ENCODE data around the gene PRRT2. TPM values are rescaled to one million over a fixed set of nuclear protein-coding genes. Genes with fewer than 3 reads are reported as not detected.
A peak's percentile ranks its signal among the peaks of the same experiment; 100 is the strongest.

PRRT2 gene
- total RNA-seq, 2 experiments from 2014 or later: 0.09 to 3.4 TPM

GRCh38 chr16:29804455-29805231 lies 7.3 kb upstream of the PRRT2 start:
- peak; percentile 53 for DNase-seq (ENCODE audit: low spot score)
- no peaks in the 10 kb centered on the region for H3K9me2 ChIP-seq (ENCODE audit: insufficient read depth, low read length)
- H3K27ac ChIP-seq (ENCODE audit: low read depth, low read length, poor library complexity, severe bottlenecking): peak overlapping the region; percentile 88
- H4K20me1 ChIP-seq (ENCODE audit: insufficient read depth, low read length): peaks cover 10% of the 10 kb centered on the region
- H3K4me1 ChIP-seq (ENCODE audit: insufficient read depth, low read length, poor library complexity, severe bottlenecking): peaks cover 46% of the 10 kb centered on the region
- no peak overlapping the region for H2AFZ ChIP-seq (ENCODE audit: low read length)
- H3K79me2 ChIP-seq (ENCODE audit: insufficient read depth, low read depth, low read length): peaks cover 15% of the 10 kb centered on the region; the same call in 1 of the 2 replicates
- no peak for TF ChIP-seq CTCF (conservative IDR thresholded peaks at IDR 0.05; ENCODE audit: low read length)
- TF ChIP-seq EZH2phosphoT487 (IDR thresholded peaks at IDR 0.05; ENCODE audit: borderline replicate concordance, low read depth, low read length): no peak
- TSS peak; percentile 82 for BruUV-seq (replicated peaks)
- H3K36me3 ChIP-seq (ENCODE audit: insufficient read depth, low read length): peaks cover 78% of the 10 kb centered on the region
- H3K4me3 ChIP-seq (ENCODE audit: low read depth, low read length, poor library complexity, severe bottlenecking): peak overlapping the region; percentile 71
- intact Hi-C loops (cut with micrococcal nuclease; ENCODE audit: unreplicated experiment): loop anchor here (1.0 to 5.0 kb wide), 3 partner anchors 14 to 193 kb away; partner anchors contain the start of genes CDIPT, HIRIP3, INO80E and KIF22
- CTCF ChIA-PET (ENCODE audit: unreplicated experiment): interaction anchor here (0.8 to 1.1 kb wide), 2 partner anchors 11 kb away, joined by 3 read pairs; partner anchors contain the start of gene PAGR1
- no peaks in the 10 kb centered on the region for H3K9me3 ChIP-seq (ENCODE audit: low read length)
- peak overlapping the region; percentile 91 for H3K4me2 ChIP-seq (ENCODE audit: low read length)
- POLR2A ChIA-PET: interaction anchor here (0.7 to 2.5 kb wide), 8 partner anchors 11 to 104 kb away, joined by 3 to 19 read pairs (median 4); partner anchors contain the start of genes KIF22 and PAGR1

GRCh38 chr16:29805232-29806098 lies 6.5 kb upstream of the PRRT2 start:
- no TSS peak for BruUV-seq (replicated peaks)
- peak overlapping the region; percentile 88 for H3K27ac ChIP-seq (ENCODE audit: low read depth, low read length, poor library complexity, severe bottlenecking)
- peaks cover 80% of the 10 kb centered on the region for H3K36me3 ChIP-seq (ENCODE audit: insufficient read depth, low read length)
- peak; percentile 98 for DNase-seq (ENCODE audit: low spot score)
- H3K4me1 ChIP-seq (ENCODE audit: insufficient read depth, low read length, poor library complexity, severe bottlenecking): peaks cover 54% of the 10 kb centered on the region
- H3K9me3 ChIP-seq (ENCODE audit: low read length): no peaks in the 10 kb centered on the region
- peaks cover 15% of the 10 kb centered on the region for H4K20me1 ChIP-seq (ENCODE audit: insufficient read depth, low read length)
- H3K4me3 ChIP-seq (ENCODE audit: low read depth, low read length, poor library complexity, severe bottlenecking): peak overlapping the region; percentile 71
- H3K4me2 ChIP-seq (ENCODE audit: low read length): peak overlapping the region; percentile 91
- H3K9me2 ChIP-seq (ENCODE audit: insufficient read depth, low read length): no peaks in the 10 kb centered on the region
- CTCF ChIA-PET (ENCODE audit: unreplicated experiment): interaction anchor here (1.1 kb wide), 1 partner anchor 11 kb away, joined by 3 read pairs; no protein-coding TSS in a partner anchor
- no peak overlapping the region for H2AFZ ChIP-seq (ENCODE audit: low read length)
- intact Hi-C loops (cut with micrococcal nuclease; ENCODE audit: unreplicated experiment): loop anchor here (1.0 to 5.0 kb wide), 4 partner anchors 15 to 192 kb away; partner anchors contain the start of genes CDIPT, HIRIP3, INO80E and KIF22
- no peak for TF ChIP-seq EZH2phosphoT487 (IDR thresholded peaks at IDR 0.05; ENCODE audit: borderline replicate concordance, low read depth, low read length)
- no peak for TF ChIP-seq CTCF (conservative IDR thresholded peaks at IDR 0.05; ENCODE audit: low read length)
- POLR2A ChIA-PET: interaction anchor here (2.4 kb wide), 1 partner anchor 15 kb away, joined by 19 read pairs; the partner anchor contains the start of gene KIF22
- H3K79me2 ChIP-seq (ENCODE audit: insufficient read depth, low read depth, low read length): peaks cover 15% of the 10 kb centered on the region; the same call in 1 of the 2 replicates

Measured in OCI-LY7 (cell line).